ENCODE data around the gene CD4.
A peak's percentile ranks its signal among the peaks of the same experiment; 100 is the strongest.

Gene CD4

DNA sequence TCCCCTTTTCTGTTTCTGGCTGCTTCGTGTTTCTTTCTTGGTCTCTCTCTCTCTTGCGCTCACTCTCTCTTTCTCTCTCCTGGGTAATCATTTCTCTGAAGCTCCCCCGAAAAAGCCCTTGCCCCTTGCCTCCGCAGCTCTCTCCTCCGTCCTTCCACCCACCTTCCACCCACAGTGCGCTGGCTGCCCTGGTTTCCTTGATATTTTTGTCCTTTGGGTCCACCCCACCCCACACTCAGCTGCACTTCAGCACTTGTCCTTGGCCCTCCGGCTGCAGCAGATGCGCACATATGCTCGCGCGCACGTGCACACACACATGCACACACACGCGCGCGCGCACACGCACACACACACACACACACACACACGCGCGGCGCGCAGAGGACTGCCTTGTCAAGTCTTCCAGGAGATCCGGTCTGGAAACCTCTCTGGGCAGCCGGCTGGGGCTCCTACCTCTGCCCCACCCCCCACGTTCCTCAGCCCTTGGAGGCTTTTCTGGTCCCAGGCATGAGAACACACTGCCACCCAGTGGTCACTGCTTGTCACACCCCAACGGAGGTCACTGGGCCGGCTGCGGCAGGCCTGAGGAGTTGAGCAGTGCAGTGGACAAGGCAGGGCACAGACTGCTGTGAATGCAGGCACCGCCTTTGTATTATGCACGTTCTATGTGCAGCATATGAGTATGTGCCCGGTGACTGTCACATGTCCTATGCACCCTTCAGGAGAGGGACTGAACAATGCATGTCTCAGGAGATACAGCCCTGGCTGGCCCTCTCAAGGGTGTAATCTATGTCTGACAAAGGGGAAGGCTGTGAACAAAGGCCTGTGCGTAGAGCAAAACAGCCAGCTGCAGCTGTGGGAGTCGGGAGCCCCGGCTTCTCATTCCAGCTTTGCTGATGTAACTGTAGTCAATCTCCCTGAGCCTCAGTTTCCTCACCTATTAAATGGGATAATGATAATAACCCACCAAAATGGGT is 10.5 kb upstream of the CD4 start:
- Mint-ChIP-seq H3K36me3 (ENCODE audit: low read depth) (peaks cover 2% of the 10 kb centered on the region), H3K27me3 (ENCODE audit: low read depth) (peaks cover 2% of the 10 kb centered on the region), H3K27ac (peak overlapping the region; percentile 66), H3K4me3 (peak overlapping the region; percentile 78), H3K4me1 (ENCODE audit: low read depth) (peaks cover 52% of the 10 kb centered on the region), H3K9me3 (no peaks in the 10 kb centered on the region)
- peak; percentile 88 for DNase-seq (ENCODE audit: low spot score)

- no peaks in the 10 kb centered on the region for H3K9me3 Mint-ChIP-seq
Measured at GRCh38 chr12:6779708-6780432, 9.5 kb upstream of the CD4 start.

DNA sequence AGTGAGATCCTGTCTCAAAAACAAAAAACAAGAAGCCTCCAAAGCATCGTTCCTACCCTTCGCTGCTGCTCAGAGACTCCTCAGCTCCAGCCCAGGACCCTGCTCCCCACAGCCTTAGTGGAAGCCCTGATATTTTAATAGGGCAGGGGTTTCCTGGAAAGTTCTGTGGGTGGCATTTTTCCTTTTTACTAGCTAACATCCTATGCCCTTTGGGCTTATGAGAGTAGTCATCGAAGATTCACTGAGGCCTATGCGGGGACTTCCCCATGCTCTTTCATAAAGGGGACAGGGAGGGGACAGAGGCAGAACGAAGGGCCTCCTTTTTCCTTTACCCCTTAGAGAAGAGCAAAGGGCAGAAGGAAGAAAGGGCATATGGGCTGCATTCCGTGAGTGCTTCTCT is 8.8 kb upstream of the CD4 start:
- Mint-ChIP-seq H3K27ac (peak overlapping the region; percentile 70), H3K36me3 (ENCODE audit: low read depth) (peaks cover 2% of the 10 kb centered on the region), H3K4me1 (ENCODE audit: low read depth) (peaks cover 46% of the 10 kb centered on the region), H3K9me3 (no peaks in the 10 kb centered on the region), H3K27me3 (ENCODE audit: low read depth) (peaks cover 2% of the 10 kb centered on the region), H3K4me3 (no peak overlapping the region)
- DNase-seq (ENCODE audit: low spot score): peak; percentile 71

More at GRCh38 chr12:6779708-6780432, 9.5 kb upstream of the CD4 start:
- H3K4me1 Mint-ChIP-seq (ENCODE audit: low read depth): peaks cover 53% of the 10 kb centered on the region
- no peak overlapping the region for H3K4me3 Mint-ChIP-seq
- no peak for DNase-seq (ENCODE audit: low spot score)
- H3K27ac Mint-ChIP-seq: peak overlapping the region; percentile 50
- H3K36me3 Mint-ChIP-seq (ENCODE audit: low read depth): peaks cover 2% of the 10 kb centered on the region
- H3K27me3 Mint-ChIP-seq (ENCODE audit: low read depth): peaks cover 2% of the 10 kb centered on the region

- DNase-seq (ENCODE audit: low spot score): no peak
- H3K4me1 Mint-ChIP-seq (ENCODE audit: low read depth): peaks cover 54% of the 10 kb centered on the region
- no peaks in the 10 kb centered on the region for H3K9me3 Mint-ChIP-seq
- no peak overlapping the region for H3K4me3 Mint-ChIP-seq
- H3K27ac Mint-ChIP-seq: no peak overlapping the region
- H3K36me3 Mint-ChIP-seq (ENCODE audit: low read depth): peaks cover 1% of the 10 kb centered on the region
- peaks cover 2% of the 10 kb centered on the region for H3K27me3 Mint-ChIP-seq (ENCODE audit: low read depth)
Measured at GRCh38 chr12:6782119-6782518, 7.2 kb upstream of the CD4 start.

DNA sequence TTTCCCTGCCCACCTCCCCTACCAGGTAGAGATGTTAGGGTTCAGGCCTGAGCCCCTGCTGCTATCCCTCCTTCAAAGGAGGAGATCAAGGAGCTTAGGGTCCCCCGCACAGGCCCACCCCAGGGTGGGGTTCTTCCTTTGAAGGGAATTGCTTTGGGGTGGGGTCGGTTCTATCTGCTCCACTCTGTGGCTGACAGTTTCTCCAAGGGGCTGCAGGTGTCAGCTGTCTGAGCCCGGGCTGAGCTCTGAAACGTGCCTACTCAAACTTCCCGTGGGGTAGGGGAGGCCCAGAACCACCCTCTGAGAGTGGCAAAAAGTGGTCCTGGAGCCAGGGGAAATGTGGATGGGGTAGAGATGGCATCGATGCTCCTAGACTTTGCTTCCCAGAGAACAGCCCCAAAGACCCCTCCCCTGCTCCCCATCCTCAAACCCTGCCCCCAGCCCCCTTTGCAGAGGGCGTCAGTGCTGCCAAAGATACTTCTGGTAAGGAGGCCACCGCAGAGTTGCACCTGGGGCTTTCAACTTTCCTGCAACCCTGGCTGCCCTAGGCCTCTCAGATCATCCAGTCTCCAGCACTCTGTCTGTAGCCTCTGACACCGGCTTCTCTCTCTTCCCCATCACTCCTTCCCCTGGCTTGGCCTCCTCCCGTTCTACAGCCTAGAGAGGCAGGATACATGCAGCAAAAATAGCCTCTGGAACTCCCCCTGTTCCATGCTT is 6.3 kb upstream of the CD4 start:
- peaks cover 2% of the 10 kb centered on the region for H3K27me3 Mint-ChIP-seq (ENCODE audit: low read depth)

GRCh38 chr12:6783828-6784227 is 5.5 kb upstream of the CD4 start:
- Mint-ChIP-seq H3K4me1 (ENCODE audit: low read depth) (peaks cover 59% of the 10 kb centered on the region), H3K4me3 (no peak overlapping the region)

More for the DNA sequence above, 6.3 kb upstream of the CD4 start:
- Mint-ChIP-seq H3K4me3 (no peak overlapping the region), H3K36me3 (ENCODE audit: low read depth) (peaks cover 1% of the 10 kb centered on the region), H3K27ac (peak overlapping the region; percentile 71), H3K4me1 (ENCODE audit: low read depth) (peaks cover 57% of the 10 kb centered on the region), H3K9me3 (no peaks in the 10 kb centered on the region)
- no peak for DNase-seq (ENCODE audit: low spot score)

GRCh38 chr12:6784296-6784695 is 5.0 kb upstream of the CD4 start:
- Mint-ChIP-seq H3K36me3 (ENCODE audit: low read depth) (no peaks in the 10 kb centered on the region), H3K4me3 (no peak overlapping the region), H3K27ac (no peak overlapping the region), H3K27me3 (ENCODE audit: low read depth) (no peaks in the 10 kb centered on the region), H3K9me3 (no peaks in the 10 kb centered on the region), H3K4me1 (ENCODE audit: low read depth) (peaks cover 59% of the 10 kb centered on the region)
- DNase-seq (ENCODE audit: low spot score): no peak

More at GRCh38 chr12:6783828-6784227, 5.5 kb upstream of the CD4 start:
- H3K27ac Mint-ChIP-seq: no peak overlapping the region
- H3K36me3 Mint-ChIP-seq (ENCODE audit: low read depth): no peaks in the 10 kb centered on the region
- H3K27me3 Mint-ChIP-seq (ENCODE audit: low read depth): no peaks in the 10 kb centered on the region
- no peaks in the 10 kb centered on the region for H3K9me3 Mint-ChIP-seq
- DNase-seq (ENCODE audit: low spot score): no peak

- peaks cover 1% of the 10 kb centered on the region for H3K36me3 Mint-ChIP-seq (ENCODE audit: low read depth)
- no peak overlapping the region for H3K4me3 Mint-ChIP-seq
- no peaks in the 10 kb centered on the region for H3K9me3 Mint-ChIP-seq
- H3K4me1 Mint-ChIP-seq (ENCODE audit: low read depth): peaks cover 57% of the 10 kb centered on the region
- no peak for DNase-seq (ENCODE audit: low spot score)
- H3K27me3 Mint-ChIP-seq (ENCODE audit: low read depth): no peaks in the 10 kb centered on the region
- no peak overlapping the region for H3K27ac Mint-ChIP-seq
Measured at GRCh38 chr12:6784761-6785160, 4.6 kb upstream of the CD4 start.

DNA sequence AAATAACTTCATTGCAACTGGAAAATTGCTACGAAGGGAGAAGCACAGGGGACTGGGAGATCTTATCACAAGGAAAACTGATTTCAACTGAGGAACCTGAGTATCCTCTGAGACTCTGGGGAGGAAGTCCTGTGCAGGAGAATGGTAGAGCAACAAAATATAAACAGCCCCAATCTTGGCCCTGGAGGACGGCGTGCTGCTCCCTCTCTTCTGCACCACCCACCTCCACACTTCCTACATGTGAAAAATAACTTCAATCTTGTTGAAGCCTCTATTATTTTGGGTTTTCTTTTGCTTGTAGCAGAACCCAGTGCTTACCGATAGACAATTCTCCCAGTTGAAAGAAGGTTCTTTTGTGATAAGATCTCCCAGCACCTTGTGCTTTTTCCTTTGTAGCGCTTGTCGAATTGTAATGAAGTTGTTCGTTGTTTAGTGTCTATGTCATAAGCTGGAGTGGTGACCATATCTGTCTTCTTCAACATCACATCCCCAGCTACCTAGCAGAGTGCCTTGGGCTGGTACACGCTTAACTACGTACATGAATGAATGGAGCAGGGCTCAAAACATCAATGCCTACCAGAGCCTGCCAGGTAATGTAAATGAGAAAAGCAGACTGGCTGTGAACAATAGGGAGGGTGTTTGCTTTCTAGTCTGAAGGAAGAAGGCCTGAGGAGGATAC is 2.8 kb upstream of the CD4 start:
- Mint-ChIP-seq H3K27ac (peak overlapping the region; percentile 82), H3K36me3 (ENCODE audit: low read depth) (peaks cover 5% of the 10 kb centered on the region), H3K4me3 (peak overlapping the region; percentile 68), H3K9me3 (no peaks in the 10 kb centered on the region), H3K27me3 (ENCODE audit: low read depth) (no peaks in the 10 kb centered on the region), H3K4me1 (ENCODE audit: low read depth) (peaks cover 49% of the 10 kb centered on the region)
- no peak for DNase-seq (ENCODE audit: low spot score)

- peak overlapping the region; percentile 68 for H3K4me3 Mint-ChIP-seq
- no peak for DNase-seq (ENCODE audit: low spot score)
- peak overlapping the region; percentile 82 for H3K27ac Mint-ChIP-seq
- no peaks in the 10 kb centered on the region for H3K27me3 Mint-ChIP-seq (ENCODE audit: low read depth)
- no peaks in the 10 kb centered on the region for H3K9me3 Mint-ChIP-seq
- H3K4me1 Mint-ChIP-seq (ENCODE audit: low read depth): peaks cover 54% of the 10 kb centered on the region
- H3K36me3 Mint-ChIP-seq (ENCODE audit: low read depth): peaks cover 10% of the 10 kb centered on the region
Measured at GRCh38 chr12:6787309-6787708, 2.0 kb upstream of the CD4 start.

- Mint-ChIP-seq H3K27ac (peak overlapping the region; percentile 95), H3K36me3 (ENCODE audit: low read depth) (peaks cover 31% of the 10 kb centered on the region), H3K4me1 (ENCODE audit: low read depth) (peaks cover 53% of the 10 kb centered on the region), H3K4me3 (peak overlapping the region; percentile 97), H3K27me3 (ENCODE audit: low read depth) (no peaks in the 10 kb centered on the region), H3K9me3 (no peaks in the 10 kb centered on the region)
- DNase-seq (ENCODE audit: low spot score): peak; percentile 45
Measured at GRCh38 chr12:6790496-6791150, 1.3 kb downstream of the CD4 start.

- H3K9me3 Mint-ChIP-seq: no peaks in the 10 kb centered on the region
- peaks cover 45% of the 10 kb centered on the region for H3K36me3 Mint-ChIP-seq (ENCODE audit: low read depth)
- H3K27ac Mint-ChIP-seq: peak overlapping the region; percentile 95
- peak; percentile 55 for DNase-seq (ENCODE audit: low spot score)
- peaks cover 50% of the 10 kb centered on the region for H3K4me1 Mint-ChIP-seq (ENCODE audit: low read depth)
- no peaks in the 10 kb centered on the region for H3K27me3 Mint-ChIP-seq (ENCODE audit: low read depth)
- peak overlapping the region; percentile 97 for H3K4me3 Mint-ChIP-seq
Measured at GRCh38 chr12:6791931-6792520, 2.7 kb downstream of the CD4 start.
